GM23248 (cell line): ENCODE measurements around the gene SSR3. TPM values are rescaled to one million over a fixed set of nuclear protein-coding genes. Genes with fewer than 3 reads are reported as not detected.

Source experiments
- DNase-seq: peaks from one replicate; pipeline ENCODE4 v3.0.0-alpha.2; 2015
- H2AFZ ChIP-seq: fragments of 200-600 bp; sonication (generic); 2 replicates; pipeline ENCODE4 v1.6.1; 2016; ENCODE audit warnings: antibody characterized with exemption
- H3F3A ChIP-seq: fragments of 200-600 bp; sonication (generic); 2 replicates; pipeline ENCODE4 v1.6.1; 2016; ENCODE audit warnings: mild to moderate bottlenecking, antibody characterized with exemption, mixed run types; ENCODE audit not compliant: insufficient read depth
- H3K27ac ChIP-seq: fragments of 200-600 bp; sonication (generic); 2 replicates; pipeline ENCODE4 v1.5.1; 2016; ENCODE audit warnings: mild to moderate bottlenecking
- H3K27me3 ChIP-seq: fragments of 200-600 bp; sonication (generic); replicated peaks from 2 replicates; pipeline ENCODE4 v1.6.1; 2016; ENCODE audit warnings: mild to moderate bottlenecking; ENCODE audit not compliant: insufficient read depth
- H3K36me3 ChIP-seq: fragments of 200-600 bp; sonication (generic); 2 replicates; pipeline ENCODE4 v1.6.1; 2016; ENCODE audit warnings: low read depth, mild to moderate bottlenecking
- H3K4me1 ChIP-seq: fragments of 200-600 bp; sonication (generic); 2 replicates; pipeline ENCODE4 v1.6.1; 2016; ENCODE audit warnings: mild to moderate bottlenecking; ENCODE audit not compliant: insufficient read depth
- H3K4me2 ChIP-seq: fragments of 200-600 bp; sonication (generic); one replicate; pipeline ENCODE4 v1.6.1; 2016; ENCODE audit warnings: mild to moderate bottlenecking; ENCODE audit not compliant: unreplicated experiment
- H3K4me3 ChIP-seq: fragments of 200-600 bp; sonication (generic); 2 replicates; pipeline ENCODE4 v1.5.1; 2016; ENCODE audit warnings: mild to moderate bottlenecking
- H3K79me2 ChIP-seq: fragments of 200-600 bp; sonication (generic); 2 replicates; pipeline ENCODE4 v1.6.1; 2016; ENCODE audit warnings: mild to moderate bottlenecking; ENCODE audit not compliant: insufficient read depth
- H3K9ac ChIP-seq: fragments of 200-600 bp; sonication (generic); 2 replicates; pipeline ENCODE4 v1.6.1; 2016; ENCODE audit warnings: mild to moderate bottlenecking
- H3K9me2 ChIP-seq: fragments of 200-600 bp; sonication (generic); 2 replicates; pipeline ENCODE4 v1.6.1; 2016; ENCODE audit warnings: mixed run types, mild to moderate bottlenecking, moderate library complexity; ENCODE audit not compliant: insufficient read depth
- H3K9me3 ChIP-seq: fragments of 200-600 bp; sonication (generic); one replicate; pipeline ENCODE4 v1.6.1; 2017; ENCODE audit warnings: low read depth
- H4K20me1 ChIP-seq: fragments of 200-600 bp; sonication (generic); 2 replicates; pipeline ENCODE4 v1.6.0; 2016; ENCODE audit not compliant: insufficient read depth
- EZH2 ChIP-seq: fragments of 200-600 bp; sonication (generic); IDR thresholded peaks from 2 replicates; pipeline ENCODE4 v1.6.1; 2018; ENCODE audit warnings: antibody characterized with exemption, mild to moderate bottlenecking; ENCODE audit not compliant: insufficient read depth, poor library complexity, severe bottlenecking
- EZH2phosphoT487 ChIP-seq: fragments of 200-600 bp; sonication (generic); IDR thresholded peaks from 2 replicates; pipeline ENCODE4 v1.6.1; 2018; ENCODE audit warnings: antibody characterized with exemption, moderate library complexity, mild to moderate bottlenecking, low read depth; ENCODE audit not compliant: insufficient read depth
- WGBS, 2 experiments: methylation state at CpG; one replicate each; pipeline ENCODE4 v1.1.6; 2015 to 2017; ENCODE audit warnings: low lambda C conversion rate in 2 of 2, low coverage in 1 of 2; ENCODE audit errors: missing lambda C conversion rate in 2 of 2; 5-methylcytosine and 5-hydroxymethylcytosine counted together
- in situ Hi-C: fragments of 300-500 bp; cut with MboI; formaldehyde crosslinking; loops from 2 replicates; pipeline ENCODE4 v1.15.0; 2020
- polyA plus RNA-seq: library from polyadenylated mRNA; unstranded; fragments of >200 nt; fragmentation: Nextera tagmentation; extraction: Ambion mirVana; gene quantifications from 2 replicates; pipeline ENCODE4 v1.2.1, GENCODE V29; 2016
- total RNA-seq: library from RNA; depleted of rRNA; stranded (reverse); fragments of >200 nt; shearing (Covaris generic); gene quantifications from 2 replicates; pipeline ENCODE4 v1.2.3, GENCODE V29; 2014

The SSR3 gene
- total and polyA plus RNA-seq, 2 experiments from 2014 or later = 409 to 566 TPM

DNA sequence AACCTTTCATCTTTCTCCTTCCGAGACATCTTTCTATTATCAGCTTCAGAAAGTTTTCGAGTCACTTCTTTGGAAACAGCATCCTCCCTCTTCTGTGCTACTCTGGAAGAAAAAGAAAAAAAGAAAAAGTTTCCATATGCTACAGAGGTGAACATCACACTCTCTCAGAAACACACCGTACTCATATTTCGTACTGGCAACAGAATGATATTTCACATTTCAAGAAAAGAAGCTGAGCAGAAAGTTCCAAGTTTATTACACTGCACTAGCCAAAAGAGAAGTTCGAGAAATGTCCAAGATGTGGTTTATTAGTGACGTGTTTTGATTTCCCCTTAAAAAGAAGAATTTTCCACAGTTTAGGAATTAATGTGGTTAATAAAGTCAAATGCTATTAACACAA is 6.0 kb downstream of the SSR3 start:
- WGBS, 2 experiments = 72 to 76% methylated on average over 6 of the region's 6 CpGs
- Histone ChIP-seq H3K36me3 (peaks cover 82% of the 10 kb centered on the region), H3K27ac (peak overlapping the region; percentile 98), H3K79me2 (peaks cover 100% of the 10 kb centered on the region), H3K27me3 (no peaks in the 10 kb centered on the region), H3K4me3 (peak overlapping the region; percentile 98; the same call in 1 of the 2 replicates), H3F3A (peaks cover 97% of the 10 kb centered on the region), H3K9me2 (no peaks in the 10 kb centered on the region), H3K9me3 (no peaks in the 10 kb centered on the region), H3K4me1 (peaks cover 73% of the 10 kb centered on the region), H4K20me1 (no peaks in the 10 kb centered on the region), H3K4me2 (peak overlapping the region; percentile 92), H2AFZ (no peak overlapping the region), H3K9ac (peak overlapping the region; percentile 99)
- TF ChIP-seq EZH2 = no peak
- no peak for TF ChIP-seq EZH2phosphoT487
- in situ Hi-C loops = loop anchor here (10.0 to 25.0 kb wide), 2 partner anchors 538 to 586 kb away; no protein-coding TSS in a partner anchor
- DNase-seq = no peak

DNA sequence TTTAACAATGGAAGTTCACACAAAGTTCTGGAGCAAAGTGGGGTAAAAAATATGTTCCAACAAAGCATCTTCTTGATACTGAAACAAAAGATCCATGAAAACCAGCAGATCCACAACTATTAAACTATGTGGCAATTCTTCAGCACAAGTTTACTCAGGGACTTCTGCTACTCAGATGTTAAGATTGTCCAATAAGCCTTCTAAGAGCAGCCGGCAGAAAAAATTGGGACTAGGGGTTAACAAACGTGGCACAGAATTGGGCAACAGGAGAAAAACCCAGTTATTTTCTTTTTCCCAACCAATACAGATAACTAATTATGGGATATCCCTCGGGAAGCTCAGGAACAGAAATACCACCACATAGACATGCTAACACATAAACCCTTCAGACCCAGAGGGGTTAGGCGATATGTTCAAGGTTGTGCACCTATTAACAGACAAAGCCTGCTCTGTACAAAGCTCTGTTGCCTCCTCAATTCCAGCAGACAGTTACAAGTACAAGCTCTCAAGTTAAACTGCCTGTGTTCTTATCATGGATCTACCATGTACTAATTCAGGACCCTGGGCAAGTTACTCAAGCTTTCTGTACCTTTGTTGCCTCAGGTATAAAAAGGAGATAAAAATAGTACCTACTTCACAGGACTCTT is 6.8 kb downstream of the SSR3 start:
- Histone ChIP-seq H3K79me2 (peaks cover 100% of the 10 kb centered on the region), H3K9ac (peak overlapping the region; percentile 99; the same call in 1 of the 2 replicates), H3K4me1 (peaks cover 80% of the 10 kb centered on the region), H3K27me3 (no peaks in the 10 kb centered on the region), H3F3A (peaks cover 97% of the 10 kb centered on the region), H2AFZ (no peak overlapping the region), H4K20me1 (no peaks in the 10 kb centered on the region), H3K4me2 (peak overlapping the region; percentile 92), H3K36me3 (peaks cover 88% of the 10 kb centered on the region), H3K4me3 (no peak overlapping the region), H3K27ac (peak overlapping the region; percentile 98), H3K9me2 (no peaks in the 10 kb centered on the region), H3K9me3 (no peaks in the 10 kb centered on the region)
- in situ Hi-C loops = loop anchor here (10.0 to 25.0 kb wide), 2 partner anchors 539 to 587 kb away; no protein-coding TSS in a partner anchor
- 84 to 88% methylated on average over 4 of the region's 4 CpGs for WGBS, 2 experiments
- TF ChIP-seq EZH2phosphoT487 (no peak), EZH2 (no peak)
- no peak for DNase-seq

DNA sequence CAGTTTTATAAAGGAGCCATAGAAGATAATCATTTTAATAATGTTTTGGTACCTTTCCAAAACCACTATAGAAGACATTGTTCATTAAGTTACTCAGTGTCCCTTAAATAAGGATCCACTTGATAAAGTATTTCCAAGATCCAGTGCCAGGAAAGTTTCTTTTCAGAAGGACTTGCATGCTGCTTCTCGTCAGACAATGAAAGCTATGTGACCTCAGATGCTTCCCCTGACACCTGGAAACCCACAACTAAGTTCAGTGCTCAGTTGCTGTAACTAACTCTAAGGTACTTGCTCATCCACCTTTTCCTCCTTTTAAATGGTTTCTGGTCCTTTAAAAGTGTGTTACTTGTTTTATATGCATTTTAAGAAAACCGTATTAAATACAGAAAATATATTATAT is 7.3 kb downstream of the SSR3 start:
- peaks cover 97% of the 10 kb centered on the region for H3F3A ChIP-seq
- WGBS, 2 experiments = 63 to 71% methylated on average over 2 of the region's 2 CpGs
- in situ Hi-C loops = loop anchor here (10.0 to 25.0 kb wide), 2 partner anchors 540 to 587 kb away; no protein-coding TSS in a partner anchor
- H3K79me2 ChIP-seq = peaks cover 100% of the 10 kb centered on the region
- DNase-seq = no peak
- no peaks in the 10 kb centered on the region for H4K20me1 ChIP-seq
- peak overlapping the region; percentile 38 for H3K4me2 ChIP-seq
- H3K27me3 ChIP-seq = no peaks in the 10 kb centered on the region
- no peak overlapping the region for H3K4me3 ChIP-seq
- no peaks in the 10 kb centered on the region for H3K9me3 ChIP-seq
- peak overlapping the region; percentile 98 for H3K27ac ChIP-seq
- no peak overlapping the region for H2AFZ ChIP-seq
- peak overlapping the region; percentile 99; the same call in 1 of the 2 replicates for H3K9ac ChIP-seq
- H3K9me2 ChIP-seq = no peaks in the 10 kb centered on the region
- TF ChIP-seq EZH2 (no peak), EZH2phosphoT487 (no peak)
- peaks cover 88% of the 10 kb centered on the region for H3K36me3 ChIP-seq
- peaks cover 79% of the 10 kb centered on the region for H3K4me1 ChIP-seq

DNA sequence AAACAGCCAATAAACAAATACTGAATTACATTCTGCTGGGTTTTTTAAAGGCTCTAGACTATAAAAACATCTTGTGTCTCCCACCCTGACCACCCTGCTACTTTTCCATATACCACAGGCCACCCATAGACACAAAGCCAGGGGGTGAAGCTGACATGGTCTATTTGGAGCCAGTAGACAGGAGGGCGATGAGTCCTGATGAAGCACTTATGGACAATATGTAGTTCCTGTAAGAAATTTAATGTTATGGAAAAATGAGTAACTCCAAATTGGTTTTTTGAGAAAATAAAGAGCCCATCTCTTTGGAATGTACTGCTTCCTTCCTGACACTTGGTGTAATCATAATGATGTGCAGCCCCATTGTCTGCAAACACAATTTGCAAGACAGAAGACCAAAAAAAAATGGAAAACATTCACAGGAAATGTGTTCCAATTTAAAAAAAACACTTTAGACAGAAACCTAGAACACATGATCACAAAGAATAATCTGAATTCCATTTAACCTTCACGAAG is 11.8 kb downstream of the SSR3 start:
- WGBS, 2 experiments = 91 to 96% methylated on average over 2 of the region's 2 CpGs
- Histone ChIP-seq H3K79me2 (peaks cover 66% of the 10 kb centered on the region), H3K4me1 (peaks cover 36% of the 10 kb centered on the region), H3F3A (peaks cover 90% of the 10 kb centered on the region), H3K4me2 (no peak overlapping the region), H3K4me3 (no peak overlapping the region), H3K27me3 (no peaks in the 10 kb centered on the region), H2AFZ (no peak overlapping the region), H3K9ac (no peak overlapping the region), H3K9me2 (no peaks in the 10 kb centered on the region), H4K20me1 (0 out of 2 replicates have a peak, but pooled peaks cover 3% of the 10 kb centered on the region), H3K36me3 (peaks cover 90% of the 10 kb centered on the region), H3K27ac (peak overlapping the region; percentile 29), H3K9me3 (no peaks in the 10 kb centered on the region)
- in situ Hi-C loops = loop anchor here (10.0 to 25.0 kb wide), 2 partner anchors 544 to 592 kb away; no protein-coding TSS in a partner anchor
- no peak for DNase-seq
- TF ChIP-seq EZH2 = no peak
- no peak for TF ChIP-seq EZH2phosphoT487
